Measurements from ENCODE around the gene CADM2. TPM values are rescaled to one million over a fixed set of nuclear protein-coding genes. Genes with fewer than 3 reads are reported as not detected.

Gene CADM2
- total RNA-seq, 4 donors from 2014 or later = 15.6 to 51.8 (median 37.4) TPM

- Histone ChIP-seq H3K4me3 (no peak overlapping the region), H3K27ac (no peak overlapping the region), H3K4me1 (peaks cover 0 to 4% (median 0%) of the 10 kb centered on the region in 4 donors), H3K36me3 (no peaks in the 10 kb centered on the region), H3K9me3 (no peaks in the 10 kb centered on the region), H3K27me3 (no peaks in the 10 kb centered on the region)
- 93 to 95% methylated on average over 6 of the region's 6 CpGs for WGBS, 2 donors
- TF ChIP-seq EP300 (IDR thresholded peaks at IDR 0.05) (no peak), CTCF (IDR thresholded peaks at IDR 0.05) (no peak), POLR2A (IDR thresholded peaks at IDR 0.05) (no peak)
- no peak for DNase-seq (ENCODE audit: low spot score in 2 of 2)
These were observed 613.0 kb downstream of the CADM2 start for GRCh38 chr3:85571835-85572234.

- H3K36me3 ChIP-seq = no peaks in the 10 kb centered on the region
- WGBS, 2 donors = 33 to 49% methylated on average over 4 of the region's 4 CpGs
- no peak for TF ChIP-seq EP300 (IDR thresholded peaks at IDR 0.05)
- no peak for TF ChIP-seq POLR2A (IDR thresholded peaks at IDR 0.05)
- TF ChIP-seq CTCF (IDR thresholded peaks at IDR 0.05) = no peak
These were observed 613.6 kb downstream of the CADM2 start for GRCh38 chr3:85572426-85572825.

GRCh38 chr3:85572978-85573377 is 614.2 kb downstream of the CADM2 start:
- 76 to 85% methylated on average over 5 of the region's 5 CpGs for WGBS, 2 donors
- TF ChIP-seq EP300 (IDR thresholded peaks at IDR 0.05) = no peak
- TF ChIP-seq CTCF (IDR thresholded peaks at IDR 0.05) = no peak
- no peak for TF ChIP-seq POLR2A (IDR thresholded peaks at IDR 0.05)
- DNase-seq (ENCODE audit: low spot score in 2 of 2) = no peak

More at GRCh38 chr3:85572426-85572825, 613.6 kb downstream of the CADM2 start:
- no peaks in the 10 kb centered on the region for H3K27me3 ChIP-seq
- DNase-seq (ENCODE audit: low spot score in 2 of 2) = no peak
- no peak overlapping the region for H3K4me3 ChIP-seq
- peaks cover 0 to 4% (median 0%) of the 10 kb centered on the region in 4 donors for H3K4me1 ChIP-seq
- no peak overlapping the region for H3K27ac ChIP-seq
- H3K9me3 ChIP-seq = no peaks in the 10 kb centered on the region

GRCh38 chr3:85574006-85574705 is 615.4 kb downstream of the CADM2 start:
- no peaks in the 10 kb centered on the region for H3K36me3 ChIP-seq

More at GRCh38 chr3:85572978-85573377, 614.2 kb downstream of the CADM2 start:
- H3K27me3 ChIP-seq = no peaks in the 10 kb centered on the region
- no peaks in the 10 kb centered on the region for H3K9me3 ChIP-seq
- H3K4me1 ChIP-seq = peaks cover 0 to 4% (median 0%) of the 10 kb centered on the region in 4 donors
- H3K4me3 ChIP-seq = no peak overlapping the region
- no peak overlapping the region for H3K27ac ChIP-seq
- no peaks in the 10 kb centered on the region for H3K36me3 ChIP-seq

More at GRCh38 chr3:85574006-85574705, 615.4 kb downstream of the CADM2 start:
- no peak overlapping the region for H3K27ac ChIP-seq
- H3K4me3 ChIP-seq = no peak overlapping the region
- TF ChIP-seq CTCF (IDR thresholded peaks at IDR 0.05) (no peak), EP300 (IDR thresholded peaks at IDR 0.05) (no peak), POLR2A (IDR thresholded peaks at IDR 0.05) (no peak)
- no peak for DNase-seq (ENCODE audit: low spot score in 2 of 2)
- WGBS, 2 donors = 77 to 82% methylated on average over 2 of the region's 2 CpGs
- H3K9me3 ChIP-seq = no peaks in the 10 kb centered on the region
- peaks cover 0 to 4% (median 0%) of the 10 kb centered on the region in 4 donors for H3K4me1 ChIP-seq
- H3K27me3 ChIP-seq = no peaks in the 10 kb centered on the region
